ENCODE results near the gene SNAI3.

The SNAI3 gene

GRCh38 chr16:88662843-88663606 is 23.3 kb downstream of the SNAI3 start, which contains the start of gene MVD:
MVD (minus strand) TSS chr16:88663091; CDS start chr16:88663080, 11 bp downstream.
- H3K4me3 ChIP-seq (ENCODE audit: low read length), result peak within 1 kb of the TSS; percentile 86
- TF ChIP-seq ZNF274 (IDR thresholded peaks at IDR 0.05; ENCODE audit: low read depth, low read length), result no peak

- H3K4me3 ChIP-seq (ENCODE audit: low read length), result peak overlapping the region; percentile 80
- TF ChIP-seq ZNF274 (IDR thresholded peaks at IDR 0.05; ENCODE audit: low read depth, low read length), result no peak
These were observed 24.0 kb downstream of the SNAI3 start for GRCh38 chr16:88662222-88662842.

- no peak for TF ChIP-seq ZNF274 (IDR thresholded peaks at IDR 0.05; ENCODE audit: low read depth, low read length)
- H3K4me3 ChIP-seq (ENCODE audit: low read length), result no peak overlapping the region
These were observed 24.8 kb downstream of the SNAI3 start for GRCh38 chr16:88661468-88661867.

- H3K4me3 ChIP-seq (ENCODE audit: low read length), result no peak overlapping the region
- TF ChIP-seq ZNF274 (IDR thresholded peaks at IDR 0.05; ENCODE audit: low read depth, low read length), result no peak
These were observed 27.1 kb downstream of the SNAI3 start for GRCh38 chr16:88659160-88659559.

GRCh38 chr16:88658714-88659113 is 27.6 kb downstream of the SNAI3 start:
- no peak overlapping the region for H3K4me3 ChIP-seq (ENCODE audit: low read length)
- TF ChIP-seq ZNF274 (IDR thresholded peaks at IDR 0.05; ENCODE audit: low read depth, low read length), result no peak

GRCh38 chr16:88657371-88657770 is 28.9 kb downstream of the SNAI3 start:
- H3K4me3 ChIP-seq (ENCODE audit: low read length), result no peak overlapping the region
- no peak for TF ChIP-seq ZNF274 (IDR thresholded peaks at IDR 0.05; ENCODE audit: low read depth, low read length)

GRCh38 chr16:88656291-88656980 is 29.9 kb downstream of the SNAI3 start:
- no peak overlapping the region for H3K4me3 ChIP-seq (ENCODE audit: low read length)
- TF ChIP-seq ZNF274 (IDR thresholded peaks at IDR 0.05; ENCODE audit: low read depth, low read length), result no peak

- no peak for TF ChIP-seq ZNF274 (IDR thresholded peaks at IDR 0.05; ENCODE audit: low read depth, low read length)
- no peak overlapping the region for H3K4me3 ChIP-seq (ENCODE audit: low read length)
These were observed 30.5 kb downstream of the SNAI3 start for GRCh38 chr16:88655733-88656281.

GRCh38 chr16:88655053-88655732 is 31.1 kb downstream of the SNAI3 start:
- no peak for TF ChIP-seq ZNF274 (IDR thresholded peaks at IDR 0.05; ENCODE audit: low read depth, low read length)
- no peak overlapping the region for H3K4me3 ChIP-seq (ENCODE audit: low read length)

GRCh38 chr16:88654363-88655052 is 31.8 kb downstream of the SNAI3 start:
- TF ChIP-seq ZNF274 (IDR thresholded peaks at IDR 0.05; ENCODE audit: low read depth, low read length), result no peak
- H3K4me3 ChIP-seq (ENCODE audit: low read length), result no peak overlapping the region

GRCh38 chr16:88653596-88654362 is 32.5 kb downstream of the SNAI3 start:
- no peak overlapping the region for H3K4me3 ChIP-seq (ENCODE audit: low read length)
- no peak for TF ChIP-seq ZNF274 (IDR thresholded peaks at IDR 0.05; ENCODE audit: low read depth, low read length)

- H3K4me3 ChIP-seq (ENCODE audit: low read length), result no peak overlapping the region
- no peak for TF ChIP-seq ZNF274 (IDR thresholded peaks at IDR 0.05; ENCODE audit: low read depth, low read length)
These were observed 33.2 kb downstream of the SNAI3 start for GRCh38 chr16:88653101-88653500.

GRCh38 chr16:88652762-88653063 is 33.6 kb downstream of the SNAI3 start:
- TF ChIP-seq ZNF274 (IDR thresholded peaks at IDR 0.05; ENCODE audit: low read depth, low read length), result no peak
- no peak overlapping the region for H3K4me3 ChIP-seq (ENCODE audit: low read length)

All from GM08714 (cell line).